HG02571 (cell line): Measurements from ENCODE around the gene FRMD4B.
"Not testable (repeated sequence)": the region's sequence is repeated elsewhere in the genome, so short reads cannot be mapped to it uniquely, and the experiment has no call there.

Source experiments
- ATAC-seq: cut with Tn5 transposase; IDR thresholded peaks from one replicate; pipeline ENCODE4 v1.9.1; 2021; ENCODE audit warnings: mild to moderate bottlenecking, moderate library complexity; ENCODE audit not compliant: unreplicated experiment

The FRMD4B gene

GRCh38 chr3:69251078-69251805 is 134.6 kb downstream of the FRMD4B start:
- no peak for ATAC-seq

GRCh38 chr3:69250014-69250413 is 135.9 kb downstream of the FRMD4B start:
- no peak for ATAC-seq

GRCh38 chr3:69249001-69249400 is 136.9 kb downstream of the FRMD4B start:
- ATAC-seq = no peak

GRCh38 chr3:69248436-69248835 is 137.5 kb downstream of the FRMD4B start:
- no peak for ATAC-seq

GRCh38 chr3:69246612-69247011 is 139.3 kb downstream of the FRMD4B start:
- no peak for ATAC-seq

- ATAC-seq = no peak
Measured at GRCh38 chr3:69244039-69244438, 141.8 kb downstream of the FRMD4B start.

- ATAC-seq = no peak
Measured at GRCh38 chr3:69241769-69242168, 144.1 kb downstream of the FRMD4B start.

GRCh38 chr3:69240651-69241568 is 145.0 kb downstream of the FRMD4B start:
- peak; percentile 67 for ATAC-seq

GRCh38 chr3:69239063-69239462 is 146.8 kb downstream of the FRMD4B start:
- no peak for ATAC-seq

- ATAC-seq = no peak
Measured at GRCh38 chr3:69236812-69237707, 148.8 kb downstream of the FRMD4B start.

- no peak for ATAC-seq
Measured at GRCh38 chr3:69235882-69236281, 150.0 kb downstream of the FRMD4B start.

- not testable (repeated sequence) for ATAC-seq
Measured at GRCh38 chr3:69235227-69235626, 150.7 kb downstream of the FRMD4B start.

GRCh38 chr3:69232482-69232881 is 153.4 kb downstream of the FRMD4B start:
- ATAC-seq = no peak

- no peak for ATAC-seq
Measured at GRCh38 chr3:69231929-69232440, 153.9 kb downstream of the FRMD4B start.

- ATAC-seq = no peak
Measured at GRCh38 chr3:69226071-69226470, 159.8 kb downstream of the FRMD4B start.

- no peak for ATAC-seq
Measured at GRCh38 chr3:69219101-69219708, 166.7 kb downstream of the FRMD4B start.

- no peak for ATAC-seq
Measured at GRCh38 chr3:69218079-69218478, 167.8 kb downstream of the FRMD4B start.

- ATAC-seq = no peak
Measured at GRCh38 chr3:69216981-69217380, 168.9 kb downstream of the FRMD4B start.

GRCh38 chr3:69214241-69214640 is 171.6 kb downstream of the FRMD4B start:
- no peak for ATAC-seq

- ATAC-seq = peak; percentile 62
Measured at GRCh38 chr3:69212411-69213160, 173.3 kb downstream of the FRMD4B start.
